HG03354 (cell line): ENCODE data around the gene CDK17.

ENCODE experiments used
- ATAC-seq: cut with Tn5 transposase; IDR thresholded peaks from one replicate; pipeline ENCODE4 v1.9.1; 2021; ENCODE audit warnings: mild to moderate bottlenecking; ENCODE audit not compliant: unreplicated experiment, poor library complexity, severe bottlenecking

The CDK17 gene

DNA sequence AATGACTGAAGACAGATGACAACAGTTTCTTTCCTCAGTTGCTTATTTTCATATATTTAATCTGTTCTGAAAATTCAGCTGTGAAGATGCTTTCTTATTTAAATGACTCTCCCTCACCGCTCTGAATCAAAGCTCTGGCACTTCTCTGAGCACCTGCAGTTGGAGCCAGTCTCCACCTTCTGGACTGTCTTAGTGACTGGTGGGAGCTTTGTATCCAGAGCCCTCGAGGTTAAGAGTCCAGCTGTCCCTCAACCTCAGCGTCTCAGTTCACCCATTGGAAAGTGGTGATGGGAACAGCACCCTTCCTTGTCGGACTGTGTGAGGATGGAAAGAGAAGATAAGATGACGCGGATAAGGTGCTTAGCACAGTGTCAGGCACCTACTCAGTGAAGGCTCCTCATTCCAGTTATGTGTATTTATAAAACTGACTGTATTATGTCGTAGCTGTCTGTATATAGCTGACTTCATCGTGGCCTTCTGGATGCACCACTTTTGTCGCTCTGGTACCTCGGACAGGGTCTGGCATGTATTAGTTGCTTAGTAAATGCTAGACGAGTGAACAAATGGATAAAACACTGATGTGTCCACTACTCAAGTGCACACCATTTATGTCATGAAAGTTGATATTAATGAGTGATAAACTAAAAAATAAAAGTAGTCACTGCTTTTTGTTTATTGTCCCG, 171.5 kb downstream of the CDK17 start:
- no peak for ATAC-seq
